Panc1 (cell line): ENCODE measurements around the gene KRT15. TPM values are rescaled to one million over a fixed set of nuclear protein-coding genes. Genes with fewer than 3 reads are reported as not detected.

Experiments used
- ATAC-seq: fragments of 200-7000 bp; cut with Tn5 transposase; 2 replicates; pipeline ENCODE4 v1.9.1; 2020; ENCODE audit warnings: mild to moderate bottlenecking, moderate library complexity
- BruUV-seq: library from RNA; stranded (reverse); fragments of 400-500 nt; replicated peaks from 2 replicates; lab custom pipeline; 2021; lab: Mats Ljungman, UMichigan
- CTCF ChIA-PET: fragments of 300-600 bp; sonication (Branson Sonifier 250); formaldehyde crosslinking; loops from one replicate; lab custom pipeline; 2022; ENCODE audit warnings: antibody characterized with exemption; lab: Charles Lee
- POLR2A ChIA-PET: fragments of 300-600 bp; sonication (Branson Sonifier 250); formaldehyde crosslinking; loops from one replicate; lab custom pipeline; 2022; ENCODE audit warnings: antibody characterized with exemption; lab: Charles Lee
- DNase-seq: peaks from one replicate; pipeline ENCODE4 v3.0.0-alpha.2; 2010; ENCODE audit warnings: low read depth, low spot score
- H3K27ac ChIP-seq: 2 replicates; pipeline ENCODE4 v1.5.1; 2011; ENCODE audit warnings: mild to moderate bottlenecking, low read length, inconsistent platforms
- H3K27me3 ChIP-seq: fragments of 200-500 bp; sonication (Bioruptor generic); 2 replicates; pipeline ENCODE4 v1.6.0; 2014; ENCODE audit warnings: low read length, inconsistent platforms; ENCODE audit not compliant: control insufficient read depth, insufficient read depth
- H3K36me3 ChIP-seq: fragments of 200-500 bp; sonication (Bioruptor generic); 2 replicates; pipeline ENCODE4 v1.5.1; 2014; ENCODE audit warnings: inconsistent platforms, mild to moderate bottlenecking, low read length, moderate library complexity; ENCODE audit not compliant: control insufficient read depth, insufficient read depth
- H3K4me1 ChIP-seq: 2 replicates; pipeline ENCODE4 v1.5.1; 2011; ENCODE audit warnings: inconsistent platforms, mild to moderate bottlenecking, low read length, moderate library complexity; ENCODE audit not compliant: control insufficient read depth, insufficient read depth
- H3K4me3 ChIP-seq, 2 experiments: 2 replicates each; pipeline ENCODE4 v1.5.1; 2011 to 2012; ENCODE audit warnings: low read depth in 2 of 2, low read length in 2 of 2, mild to moderate bottlenecking in 2 of 2, inconsistent platforms in 1 of 2, moderate library complexity in 1 of 2
- H3K9me3 ChIP-seq: fragments of 200-500 bp; sonication (Bioruptor generic); 2 replicates; pipeline ENCODE4 v1.5.1; 2014; ENCODE audit warnings: low read depth, mild to moderate bottlenecking, inconsistent platforms, low read length, moderate library complexity; ENCODE audit not compliant: control insufficient read depth, insufficient read depth
- CTCF ChIP-seq: fragments of 450-650 bp; IDR thresholded peaks from 2 replicates; pipeline ENCODE4 v1.5.1; 2017; ENCODE audit warnings: mild to moderate bottlenecking
- POLR2AphosphoS5 ChIP-seq: IDR thresholded peaks from 2 replicates; pipeline ENCODE4 v1.6.1; 2012; ENCODE audit warnings: mild to moderate bottlenecking, low read depth, low read length, moderate library complexity
- REST ChIP-seq, 2 experiments: IDR thresholded peaks; 2 replicates each; pipeline ENCODE4 v1.6.1; 2011 to 2012; ENCODE audit warnings: low read depth in 2 of 2, control low read depth in 1 of 2, low read length in 1 of 2, mild to moderate bottlenecking in 1 of 2, moderate library complexity in 1 of 2; ENCODE audit not compliant: insufficient read depth in 1 of 2
- SIN3A ChIP-seq: IDR thresholded peaks from 2 replicates; pipeline ENCODE4 v1.6.1; 2012; ENCODE audit warnings: low read depth, mild to moderate bottlenecking, low read length, moderate library complexity, borderline replicate concordance; ENCODE audit not compliant: insufficient read depth
- TCF7L2 ChIP-seq: IDR thresholded peaks from 2 replicates; pipeline ENCODE4 v1.6.1; 2011; ENCODE audit warnings: mild to moderate bottlenecking, low read depth, low read length, inconsistent platforms
- in situ Hi-C: cut with HindIII; loops from 2 replicates; pipeline ENCODE4 v1.10.0; 2016; ENCODE audit warnings: low sequenced_read_pairs, low pct_unique_long_range_greater_than_20kb
- intact Hi-C: fragments of 100-400 bp; cut with micrococcal nuclease; formaldehyde crosslinking; loops from one replicate; pipeline ENCODE4 v1.10.0; 2022; ENCODE audit not compliant: unreplicated experiment
- total RNA-seq: library from RNA; stranded (reverse); gene quantifications from one replicate; pipeline ENCODE4 v1.2.1, GENCODE V29; 2021; ENCODE audit not compliant: unreplicated experiment

The KRT15 gene
- total RNA-seq, 1 experiment from 2014 or later = 70.4 TPM

- no peaks in the 10 kb centered on the region for H3K27me3 ChIP-seq
- DNase-seq = no peak
- no peak overlapping the region for H3K27ac ChIP-seq
- TF ChIP-seq REST (IDR thresholded peaks at IDR 0.05; ENCODE audit: insufficient read depth in 1 of 2, low read depth in 2 of 2, low read length in 1 of 2) = no peak
- TF ChIP-seq POLR2AphosphoS5 = no peak
- TF ChIP-seq TCF7L2 = no peak
- no peak for TF ChIP-seq SIN3A
- no peak for TF ChIP-seq CTCF
- H3K4me3 ChIP-seq = no peak overlapping the region
- ChIA-PET CTCF (no interaction called here), POLR2A (no interaction called here)
- intact Hi-C loops = loop anchor here (5.0 kb wide), 1 partner anchor 381 kb away; the partner anchor contains the start of gene KRTAP4-16
- no peaks in the 10 kb centered on the region for H3K9me3 ChIP-seq
- no peaks in the 10 kb centered on the region for H3K36me3 ChIP-seq
- no TSS peak for BruUV-seq
- in situ Hi-C loops = no loop called here
- H3K4me1 ChIP-seq = peaks cover 17% of the 10 kb centered on the region
- ATAC-seq = no peak
These were observed 35.2 kb downstream of the KRT15 start for GRCh38 chr17:41483531-41483930.

GRCh38 chr17:41481036-41481435, 37.7 kb downstream of the KRT15 start, which contains the start of gene KRT35:
KRT35 (minus strand) TSS chr17:41481151; CDS start chr17:41481097, 54 bp downstream.
- H3K27ac ChIP-seq = no peak within 1 kb of the TSS; the same call in 1 of the 2 replicates
- no peaks in the 10 kb centered on the region for H3K9me3 ChIP-seq
- BruUV-seq = no TSS peak
- TF ChIP-seq REST (IDR thresholded peaks at IDR 0.05; ENCODE audit: insufficient read depth in 1 of 2, low read depth in 2 of 2, low read length in 1 of 2) (no peak), TCF7L2 (no peak), POLR2AphosphoS5 (no peak), SIN3A (no peak)
- no peaks in the 10 kb centered on the region for H3K36me3 ChIP-seq
- CTCF ChIA-PET = no interaction called here
- intact Hi-C loops = loop anchor here (5.0 kb wide), 1 partner anchor 379 kb away; the partner anchor contains the start of gene KRTAP4-16
- H3K4me3 ChIP-seq = no peak within 1 kb of the TSS
- DNase-seq (no peak), ATAC-seq (no peak)
- in situ Hi-C loops = no loop called here
- no peaks in the 10 kb centered on the region for H3K27me3 ChIP-seq
- H3K4me1 ChIP-seq = peaks cover 15% of the 10 kb centered on the region
- POLR2A ChIA-PET = no interaction called here
